GM23338 (cell line): ENCODE data around the gene PCBP2. TPM values are rescaled to one million over a fixed set of nuclear protein-coding genes. Genes with fewer than 3 reads are reported as not detected.

Source experiments
- ATAC-seq: fragments of 200-7000 bp; cut with Tn5 transposase; 3 replicates; pipeline ENCODE4 v1.9.1; 2020
- DNase-seq: peaks from one replicate; pipeline ENCODE4 v3.0.0-alpha.2; 2015; ENCODE audit warnings: low spot score
- H2AFZ ChIP-seq: fragments of 200-600 bp; sonication (generic); 2 replicates; pipeline ENCODE4 v1.8.0; 2016; ENCODE audit warnings: antibody characterized with exemption, mild to moderate bottlenecking, moderate library complexity
- H3F3A ChIP-seq: fragments of 200-600 bp; sonication (generic); replicated peaks from 2 replicates; pipeline ENCODE4 v1.8.0; 2017; ENCODE audit warnings: antibody characterized with exemption, mixed run types, low read depth
- H3K27ac ChIP-seq: fragments of 200-600 bp; sonication (generic); 2 replicates; pipeline ENCODE4 v1.6.1; 2016; ENCODE audit warnings: low read depth
- H3K27me3 ChIP-seq: fragments of 200-600 bp; sonication (generic); 2 replicates; pipeline ENCODE4 v1.8.0; 2016; ENCODE audit warnings: mild to moderate bottlenecking, mixed run types, moderate library complexity; ENCODE audit not compliant: insufficient read depth
- H3K36me3 ChIP-seq: fragments of 200-600 bp; sonication (generic); 2 replicates; pipeline ENCODE4 v1.8.0; 2016; ENCODE audit warnings: mild to moderate bottlenecking; ENCODE audit not compliant: insufficient read depth
- H3K4me1 ChIP-seq: fragments of 200-600 bp; sonication (generic); 2 replicates; pipeline ENCODE4 v1.8.0; 2016; ENCODE audit warnings: mild to moderate bottlenecking, moderate library complexity; ENCODE audit not compliant: insufficient read depth
- H3K4me2 ChIP-seq: fragments of 200-600 bp; sonication (generic); 2 replicates; pipeline ENCODE4 v1.7.1; 2017; ENCODE audit warnings: mixed run types
- H3K4me3 ChIP-seq: fragments of 200-600 bp; sonication (generic); 2 replicates; pipeline ENCODE4 v1.6.1; 2016; ENCODE audit warnings: mixed run types
- H3K79me2 ChIP-seq: fragments of 200-600 bp; sonication (generic); replicated peaks from 2 replicates; pipeline ENCODE4 v1.8.0; 2017; ENCODE audit warnings: mild to moderate bottlenecking; ENCODE audit not compliant: insufficient read depth
- H3K9me2 ChIP-seq: fragments of 200-600 bp; sonication (generic); 2 replicates; pipeline ENCODE4 v1.8.0; 2017; ENCODE audit not compliant: insufficient read depth
- H4K20me1 ChIP-seq: fragments of 200-600 bp; sonication (generic); replicated peaks from 2 replicates; pipeline ENCODE4 v1.8.0; 2017; ENCODE audit warnings: mild to moderate bottlenecking; ENCODE audit not compliant: insufficient read depth
- H3K27ac Mint-ChIP-seq: 2 replicates; pipeline ENCODE4 v1.8.0; 2020; ENCODE audit warnings: inconsistent platforms, mild to moderate bottlenecking, moderate library complexity, mixed read lengths
- H3K27me3 Mint-ChIP-seq: 3 replicates; pipeline ENCODE4 v1.8.0; 2022; ENCODE audit warnings: low read depth, mild to moderate bottlenecking, moderate library complexity, mixed read lengths, inconsistent platforms; ENCODE audit not compliant: insufficient read depth, poor library complexity
- H3K36me3 Mint-ChIP-seq: 3 replicates; pipeline ENCODE4 v1.8.0; 2021; ENCODE audit warnings: low read depth, mild to moderate bottlenecking, inconsistent platforms, moderate library complexity, mixed read lengths
- H3K4me1 Mint-ChIP-seq: 3 replicates; pipeline ENCODE4 v1.8.0; 2020; ENCODE audit warnings: mild to moderate bottlenecking, inconsistent platforms, mixed read lengths
- H3K4me3 Mint-ChIP-seq: 3 replicates; pipeline ENCODE4 v1.8.0; 2021; ENCODE audit warnings: moderate library complexity, mild to moderate bottlenecking, inconsistent platforms, mixed read lengths
- H3K9me3 Mint-ChIP-seq: 3 replicates; pipeline ENCODE4 v1.8.0; 2020; ENCODE audit warnings: moderate library complexity, mild to moderate bottlenecking, inconsistent platforms, mixed read lengths
- CREB1 ChIP-seq: fragments of 250-450 bp; sonication (Bioruptor Pico); IDR thresholded peaks from 2 replicates; pipeline ENCODE4 v1.5.0; 2020; ENCODE audit warnings: low read depth, mild to moderate bottlenecking, moderate library complexity
- CTCF ChIP-seq, 2 experiments: fragments of 200-600 bp in 1 of 2; sonication (generic) in 1 of 2; conservative IDR thresholded peaks; 2 replicates each; pipeline versions ENCODE4 v1.5.1 to v1.6.1; 2016 to 2017; ENCODE audit warnings: antibody characterized with exemption in 2 of 2, low read depth in 2 of 2, mild to moderate bottlenecking in 2 of 2, moderate library complexity in 1 of 2
- ETS1 ChIP-seq: IDR thresholded peaks from 2 replicates; pipeline ENCODE4 v1.6.1; 2016; ENCODE audit warnings: antibody characterized with exemption
- EZH2 ChIP-seq: fragments of 200-600 bp; sonication (generic); IDR thresholded peaks from one replicate; pipeline ENCODE4 v1.8.0; 2017; ENCODE audit warnings: antibody characterized with exemption, mild to moderate bottlenecking, low read depth; ENCODE audit not compliant: unreplicated experiment
- EZH2phosphoT487 ChIP-seq: fragments of 200-600 bp; sonication (generic); IDR thresholded peaks from one replicate; pipeline ENCODE4 v1.8.1; 2018; ENCODE audit warnings: antibody characterized with exemption; ENCODE audit not compliant: unreplicated experiment
- JUNB ChIP-seq: IDR thresholded peaks from one replicate; pipeline ENCODE4 v1.6.1; 2016; ENCODE audit warnings: antibody characterized with exemption; ENCODE audit not compliant: unreplicated experiment
- NANOG ChIP-seq: IDR thresholded peaks from 2 replicates; pipeline ENCODE4 v1.6.1; 2016; ENCODE audit warnings: antibody characterized with exemption, borderline replicate concordance
- POLR2AphosphoS5 ChIP-seq: IDR thresholded peaks from 2 replicates; pipeline ENCODE4 v1.6.1; 2016; ENCODE audit warnings: antibody characterized with exemption, low read depth
- STAT1 ChIP-seq: IDR thresholded peaks from one replicate; pipeline ENCODE4 v1.6.1; 2016; ENCODE audit warnings: antibody characterized with exemption; ENCODE audit not compliant: unreplicated experiment
- ZNF114 ChIP-seq: fragments of 250-450 bp; sonication (Bioruptor Pico); IDR thresholded peaks from 2 replicates; pipeline ENCODE4 v1.5.0; 2020; ENCODE audit warnings: mild to moderate bottlenecking, moderate library complexity
- ZNF331 ChIP-seq: fragments of 250-450 bp; sonication (Bioruptor Pico); IDR thresholded peaks from 2 replicates; pipeline ENCODE4 v1.5.0; 2020; ENCODE audit warnings: low read depth, mild to moderate bottlenecking, moderate library complexity
- polyA plus RNA-seq: library from polyadenylated mRNA; unstranded; fragments of >200 nt; fragmentation: Nextera tagmentation; extraction: Ambion mirVana; gene quantifications from 2 replicates; pipeline ENCODE4 v1.2.1, GENCODE V29; 2016
- total RNA-seq: library from RNA; depleted of rRNA; stranded (reverse); fragments of >200 nt; shearing (Covaris generic); gene quantifications from 2 replicates; pipeline ENCODE4 v1.2.3, GENCODE V29; 2014

PCBP2 gene
- total and polyA plus RNA-seq, 2 experiments from 2014 or later = 397 to 676 TPM

GRCh38 chr12:53450936-53451335, 966 bp upstream of the PCBP2 start (continued):
- TF ChIP-seq ZNF331 (CRISPR knock-in tag) = no peak
- TF ChIP-seq JUNB = no peak
- no peak for TF ChIP-seq CREB1 (CRISPR knock-in tag)
- no peak for TF ChIP-seq ZNF114 (CRISPR knock-in tag)
- no peak for TF ChIP-seq EZH2
- TF ChIP-seq STAT1 = no peak
- TF ChIP-seq POLR2AphosphoS5 = no peak
- no peak for TF ChIP-seq ETS1
- TF ChIP-seq NANOG = no peak
- TF ChIP-seq EZH2phosphoT487 = no peak

DNA sequence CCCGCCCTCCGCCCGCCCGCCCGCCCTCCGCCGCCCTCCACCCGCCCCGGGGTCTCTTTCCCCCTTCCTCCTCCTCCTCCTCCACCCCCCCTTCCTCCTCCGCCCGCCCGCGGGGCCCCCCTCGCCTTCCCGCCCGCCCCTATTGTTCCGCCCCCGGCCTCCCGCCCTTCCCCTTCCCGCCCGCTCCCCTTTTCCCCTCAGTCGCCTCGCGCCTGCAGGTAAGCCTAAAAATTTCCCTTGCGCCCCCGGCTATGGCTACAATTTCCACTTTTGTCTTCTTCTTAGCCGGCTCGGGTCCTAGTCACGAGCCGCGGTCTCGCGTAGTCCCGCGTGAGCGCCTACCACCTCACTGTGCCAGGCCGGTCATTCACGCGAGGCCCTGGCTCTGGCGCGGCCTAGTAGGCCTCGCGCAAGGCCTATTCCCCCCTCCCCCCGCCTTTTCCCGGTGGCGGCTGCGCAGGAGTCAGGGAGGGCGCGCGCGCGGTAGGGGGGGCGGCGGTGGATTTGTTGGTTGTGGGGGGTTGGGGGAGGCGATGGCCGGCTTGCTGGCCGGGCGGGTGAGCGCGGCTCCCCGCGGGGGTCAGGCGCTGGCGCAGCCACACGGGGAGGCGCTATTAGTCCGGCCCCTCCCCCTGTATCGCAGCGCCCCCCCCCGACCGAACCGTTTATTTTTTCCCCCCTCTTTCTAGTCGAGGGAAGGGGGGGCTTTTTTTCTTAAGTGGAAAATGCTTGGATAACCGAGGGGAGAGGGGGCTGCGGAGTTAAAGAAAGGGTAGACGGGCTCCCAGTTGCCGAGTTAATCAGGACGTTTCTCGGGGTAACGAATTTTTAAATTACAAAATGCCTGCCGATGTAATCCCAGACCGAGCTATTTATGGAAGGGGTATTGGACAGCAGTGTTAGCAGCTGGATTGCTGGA, 516 bp downstream of the PCBP2 start:
- Mint-ChIP-seq H3K4me1 (peaks cover 30% of the 10 kb centered on the region), H3K27ac (peak overlapping the region; percentile 100), H3K4me3 (peak overlapping the region; percentile 97), H3K27me3 (peaks cover 18% of the 10 kb centered on the region), H3K36me3 (peaks cover 58% of the 10 kb centered on the region), H3K9me3 (no peaks in the 10 kb centered on the region)
- TF ChIP-seq POLR2AphosphoS5 (peak; percentile 29), JUNB (no peak), CTCF (conservative IDR thresholded peaks at IDR 0.05; ENCODE audit: low read depth in 2 of 2) (peak; percentile 43 to 48), CREB1 (CRISPR knock-in tag) (peak; percentile 43)
- H3K27ac ChIP-seq = peak overlapping the region; percentile 98
- peaks cover 34% of the 10 kb centered on the region for H3F3A ChIP-seq
- no peaks in the 10 kb centered on the region for H3K27me3 ChIP-seq
- DNase-seq = peak; percentile 86
- ATAC-seq = peak; percentile 68
- H3K9me2 ChIP-seq = no peaks in the 10 kb centered on the region
- peaks cover 53% of the 10 kb centered on the region for H3K79me2 ChIP-seq
- peaks cover 47% of the 10 kb centered on the region for H4K20me1 ChIP-seq
- peak overlapping the region; percentile 77 for H3K4me3 ChIP-seq
- no peak overlapping the region for H2AFZ ChIP-seq
- H3K4me1 ChIP-seq = peaks cover 9% of the 10 kb centered on the region; the same call in 1 of the 2 replicates
- peak overlapping the region; percentile 77 for H3K4me2 ChIP-seq
- H3K36me3 ChIP-seq = peaks cover 38% of the 10 kb centered on the region
